SK-N-SH treated with all-trans-retinoic acid at 6 μM for 48 hours (cell line): ENCODE data around the gene GRIA4.
A peak's percentile ranks its signal among the peaks of the same experiment; 100 is the strongest.

ENCODE experiments used
- ATAC-seq: fragments of 200-7000 bp; cut with Tn5 transposase; 3 replicates; pipeline ENCODE4 v1.9.1; 2020; ENCODE audit warnings: mild to moderate bottlenecking, moderate library complexity
- ARNTL ChIP-seq: fragments of 450-650 bp; formaldehyde crosslinking; IDR thresholded peaks from 2 replicates; pipeline ENCODE4 v1.5.0; 2020; ENCODE audit warnings: low read depth, mild to moderate bottlenecking, moderate library complexity, borderline replicate concordance
- BACH2 ChIP-seq: fragments of 250-450 bp; sonication (Bioruptor Pico); IDR thresholded peaks from 2 replicates; pipeline ENCODE4 v1.9.0; 2021; ENCODE audit warnings: mild to moderate bottlenecking, borderline replicate concordance
- CREB5 ChIP-seq: fragments of 250-450 bp; sonication (Bioruptor Pico); IDR thresholded peaks from 2 replicates; pipeline ENCODE4 v1.5.1; 2020; ENCODE audit warnings: low read depth, mild to moderate bottlenecking, moderate library complexity
- CSDC2 ChIP-seq: fragments of 250-450 bp; sonication (Bioruptor Pico); IDR thresholded peaks from 2 replicates; pipeline ENCODE4 v1.5.0; 2020; ENCODE audit warnings: mild to moderate bottlenecking, moderate library complexity
- CSRNP3 ChIP-seq: fragments of 250-450 bp; sonication (Bioruptor Pico); IDR thresholded peaks from 2 replicates; pipeline ENCODE4 v1.5.1; 2021; ENCODE audit warnings: mild to moderate bottlenecking, moderate library complexity
- GLIS3 ChIP-seq: fragments of 250-450 bp; sonication (Bioruptor Pico); IDR thresholded peaks from 2 replicates; pipeline ENCODE4 v1.5.0; 2020; ENCODE audit warnings: mild to moderate bottlenecking, moderate library complexity
- ISL1 ChIP-seq: fragments of 250-450 bp; sonication (Bioruptor Pico); IDR thresholded peaks from 2 replicates; pipeline ENCODE4 v2.1.2; 2022; ENCODE audit warnings: mild to moderate bottlenecking, moderate library complexity
- OSR1 ChIP-seq: fragments of 250-450 bp; sonication (Bioruptor Pico); IDR thresholded peaks from 2 replicates; pipeline ENCODE4 v1.8.0; 2022; ENCODE audit warnings: moderate library complexity, mild to moderate bottlenecking, inconsistent platforms
- POU6F1 ChIP-seq: fragments of 250-450 bp; sonication (Bioruptor Pico); IDR thresholded peaks from 2 replicates; pipeline ENCODE4 v1.8.0; 2021; ENCODE audit warnings: low read depth, mild to moderate bottlenecking, moderate library complexity, borderline replicate concordance
- PPARA ChIP-seq: fragments of 250-450 bp; sonication (Bioruptor Pico); IDR thresholded peaks from 2 replicates; pipeline ENCODE4 v1.5.0; 2020; ENCODE audit warnings: mild to moderate bottlenecking, borderline replicate concordance
- RARB ChIP-seq: fragments of 250-450 bp; sonication (Bioruptor Pico); IDR thresholded peaks from 2 replicates; pipeline ENCODE4 v1.8.0; 2021; ENCODE audit warnings: mild to moderate bottlenecking, moderate library complexity
- SNAI2 ChIP-seq: fragments of 250-450 bp; sonication (Bioruptor Pico); IDR thresholded peaks from 2 replicates; pipeline ENCODE4 v1.5.0; 2020; ENCODE audit warnings: mild to moderate bottlenecking, moderate library complexity
- TCF4 ChIP-seq: fragments of 250-450 bp; sonication (Bioruptor Pico); IDR thresholded peaks from 2 replicates; pipeline ENCODE4 v1.8.0; 2021; ENCODE audit warnings: mild to moderate bottlenecking, moderate library complexity, borderline replicate concordance
- TSHZ2 ChIP-seq: fragments of 250-450 bp; sonication (Bioruptor Pico); IDR thresholded peaks from 2 replicates; pipeline ENCODE4 v1.5.0; 2020; ENCODE audit warnings: mild to moderate bottlenecking, moderate library complexity
- ZC3H10 ChIP-seq: fragments of 250-450 bp; sonication (Bioruptor Pico); IDR thresholded peaks from 2 replicates; pipeline ENCODE4 v1.5.1; 2021; ENCODE audit warnings: mild to moderate bottlenecking, moderate library complexity
- ZFP3 ChIP-seq: fragments of 250-450 bp; sonication (Bioruptor Pico); IDR thresholded peaks from 2 replicates; pipeline ENCODE4 v1.5.0; 2020; ENCODE audit warnings: mild to moderate bottlenecking, moderate library complexity
- ZFP30 ChIP-seq: fragments of 450-650 bp; formaldehyde crosslinking; IDR thresholded peaks from 2 replicates; pipeline ENCODE4 v1.5.0; 2022; ENCODE audit warnings: mild to moderate bottlenecking, moderate library complexity
- ZNF565 ChIP-seq: fragments of 450-650 bp; formaldehyde crosslinking; conservative IDR thresholded peaks from 2 replicates; pipeline ENCODE4 v1.5.0; 2020; ENCODE audit warnings: low read depth, mild to moderate bottlenecking, moderate library complexity
- ZNF8 ChIP-seq: fragments of 450-650 bp; formaldehyde crosslinking; IDR thresholded peaks from 2 replicates; pipeline ENCODE4 v1.5.0; 2020; ENCODE audit warnings: mild to moderate bottlenecking, moderate library complexity

Gene GRIA4

GRCh38 chr11:105868762-105869285 lies 259.0 kb downstream of the GRIA4 start:
- no peak for TF ChIP-seq OSR1 (CRISPR knock-in tag)
- TF ChIP-seq RARB (CRISPR knock-in tag), result no peak
- no peak for TF ChIP-seq BACH2
- TF ChIP-seq ZNF8 (CRISPR knock-in tag), result no peak
- TF ChIP-seq GLIS3 (CRISPR knock-in tag), result no peak
- TF ChIP-seq ARNTL (CRISPR knock-in tag), result no peak
- no peak for TF ChIP-seq TCF4
- no peak for TF ChIP-seq POU6F1
- TF ChIP-seq SNAI2 (CRISPR knock-in tag), result no peak
- TF ChIP-seq PPARA (CRISPR knock-in tag), result no peak
- TF ChIP-seq CSRNP3 (CRISPR knock-in tag), result no peak
- TF ChIP-seq ZFP30 (CRISPR knock-in tag), result no peak
- no peak for TF ChIP-seq ZNF565
- TF ChIP-seq CSDC2 (CRISPR knock-in tag), result no peak
- no peak for TF ChIP-seq TSHZ2
- TF ChIP-seq ZFP3 (CRISPR knock-in tag), result no peak
- no peak for TF ChIP-seq CREB5 (CRISPR knock-in tag)
- TF ChIP-seq ZC3H10 (CRISPR knock-in tag), result no peak
- no peak for TF ChIP-seq ISL1 (CRISPR knock-in tag)
- TF ChIP-seq, all 23 proteins: peak for 0
- ATAC-seq, result no peak

GRCh38 chr11:105870516-105871113 lies 260.7 kb downstream of the GRIA4 start:
- ATAC-seq, result no peak

More at GRCh38 chr11:105870516-105871113, 260.7 kb downstream of the GRIA4 start:
- TF ChIP-seq ISL1 (CRISPR knock-in tag) (0 out of 2 replicates have a peak, but pooled peaks have one; percentile 18), TSHZ2 (no peak)
